A549 treated with Mapracorat at 1 μM for 4 hours (cell line): Measurements from ENCODE around the gene S1PR4. TPM values are rescaled to one million over a fixed set of nuclear protein-coding genes. Genes with fewer than 3 reads are reported as not detected.

Experiments used
- total RNA-seq: library from RNA; stranded (reverse); fragments of 200-300 nt; extraction: Qiagen RNA extraction; gene quantifications from 5 replicates; pipeline ENCODE4 v1.2.3, GENCODE V29; 2022

Gene S1PR4
- 0.08 to 0.33 TPM (median 0.22 TPM) in 4 of 5 replicates, not detected in the other for total RNA-seq

DNA sequence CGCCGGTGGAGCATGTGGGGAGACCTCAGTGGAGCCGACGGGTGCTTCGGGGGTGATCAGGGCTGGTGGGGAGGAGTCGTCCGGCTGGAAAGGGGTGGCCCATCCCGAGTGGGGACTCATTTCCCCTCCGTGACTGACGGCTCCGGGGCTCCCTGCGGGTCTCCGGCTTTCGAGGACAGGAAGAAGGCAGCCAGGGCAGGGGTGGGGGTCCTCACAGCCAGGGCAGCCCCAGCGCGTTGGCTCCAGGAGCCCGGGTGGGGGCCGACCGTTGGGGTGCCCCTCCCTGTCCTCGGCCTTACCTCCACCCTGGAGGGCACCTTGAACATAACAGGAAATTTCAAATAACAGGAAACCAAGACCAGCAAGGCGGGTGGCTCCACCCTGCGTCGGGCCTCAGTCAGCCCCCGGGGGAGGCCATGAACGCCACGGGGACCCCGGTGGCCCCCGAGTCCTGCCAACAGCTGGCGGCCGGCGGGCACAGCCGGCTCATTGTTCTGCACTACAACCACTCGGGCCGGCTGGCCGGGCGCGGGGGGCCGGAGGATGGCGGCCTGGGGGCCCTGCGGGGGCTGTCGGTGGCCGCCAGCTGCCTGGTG lies at the start of gene S1PR4:
TSS of gene S1PR4 (plus strand) at position 393 of the 596 bp plus-strand sequence. CDS start at position 417, 24 bp downstream.

DNA sequence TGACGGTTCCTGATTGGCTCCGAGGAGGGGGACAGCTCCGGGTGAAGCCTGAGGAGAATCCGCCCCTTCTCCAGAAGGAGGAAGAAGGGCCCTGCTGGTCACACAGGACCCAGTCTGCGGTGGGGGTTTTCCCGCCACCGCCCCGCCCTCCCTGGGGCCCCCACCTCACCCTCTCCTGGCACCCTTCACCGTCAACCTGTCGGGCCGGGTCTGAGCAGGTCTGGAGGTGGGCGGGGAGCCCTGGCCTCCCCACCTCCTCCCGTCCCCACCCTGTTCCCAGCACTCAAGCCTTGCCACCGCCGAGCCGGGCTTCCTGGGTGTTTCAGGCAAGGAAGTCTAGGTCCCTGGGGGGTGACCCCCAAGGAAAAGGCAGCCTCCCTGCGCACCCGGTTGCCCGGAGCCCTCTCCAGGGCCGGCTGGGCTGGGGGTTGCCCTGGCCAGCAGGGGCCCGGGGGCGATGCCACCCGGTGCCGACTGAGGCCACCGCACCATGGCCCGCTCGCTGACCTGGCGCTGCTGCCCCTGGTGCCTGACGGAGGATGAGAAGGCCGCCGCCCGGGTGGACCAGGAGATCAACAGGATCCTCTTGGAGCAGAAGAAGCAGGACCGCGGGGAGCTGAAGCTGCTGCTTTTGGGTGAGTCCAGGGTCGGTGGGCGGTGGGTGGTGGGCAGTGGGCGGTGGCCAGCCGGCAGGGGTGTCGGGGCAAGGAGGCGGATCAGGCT lies 42.4 kb upstream of the S1PR4 start, which contains the start of gene GNA15:
TSS of gene GNA15 (plus strand) at position 73 of the 723 bp plus-strand sequence. CDS start at position 491, 418 bp downstream.

GRCh38 chr19:3185461-3186159 lies 7.0 kb downstream of the S1PR4 start, which contains the start of gene NCLN:
Gene NCLN, plus strand, starts transcription at chr19:3185930. Its CDS starts 101 bp downstream, at chr19:3186031.

GRCh38 chr19:3224346-3225168 lies 46.0 kb downstream of the S1PR4 start, which contains the start of gene CELF5:
Gene CELF5, plus strand, starts transcription at chr19:3224661. Its CDS starts 79 bp downstream, at chr19:3224740.

Other genes with a start within 250 kb of the S1PR4 start
- gene ZNF77, start 233.8 kb upstream of the S1PR4 start, total RNA-seq, result 1.3 to 2.3 TPM (median 1.8 TPM) in 5 replicates
- 4.1 to 6.6 TPM (median 5.0 TPM) in 5 replicates for gene TLE6, start 201.2 kb upstream of the S1PR4 start, total RNA-seq
- gene TLE2, start 149.5 kb upstream of the S1PR4 start, total RNA-seq, result 2.0 to 2.9 TPM (median 2.1 TPM) in 5 replicates
- gene TLE5, start 116.3 kb upstream of the S1PR4 start, total RNA-seq, result 194 to 264 TPM (median 258 TPM) in 5 replicates
- 27.2 to 33.6 TPM (median 31.9 TPM) in 5 replicates for gene GNA11, start 84.4 kb upstream of the S1PR4 start, total RNA-seq
- 0.08 TPM in 2 of 5 replicates, not detected in the others for gene GNA15, start 42.7 kb upstream of the S1PR4 start, total RNA-seq
- gene NCLN, start 7.2 kb downstream of the S1PR4 start, total RNA-seq, result 61.7 to 81.5 TPM (median 79.9 TPM) in 5 replicates
- 0.32 to 0.59 TPM (median 0.48 TPM) in 5 replicates for gene CELF5, start 45.9 kb downstream of the S1PR4 start, total RNA-seq
- 36.1 to 51.1 TPM (median 44.7 TPM) in 5 replicates for gene NFIC, start 187.8 kb downstream of the S1PR4 start, total RNA-seq